DND-41 (cell line): ENCODE measurements around the gene KRTAP9-1.
"Not testable (repeated sequence)": the region's sequence is repeated elsewhere in the genome, so short reads cannot be mapped to it uniquely, and the experiment has no call there.

Source experiments
- ATAC-seq: fragments of 200-7000 bp; cut with Tn5 transposase; 3 replicates; pipeline ENCODE4 v1.9.1; 2021; ENCODE audit warnings: low read depth; ENCODE audit not compliant: insufficient read depth
- DNase-seq: peaks from one replicate; pipeline ENCODE4 v3.0.0-alpha.2; 2020
- H2AFZ ChIP-seq: 2 replicates; pipeline ENCODE4 v1.6.0; 2012; ENCODE audit warnings: low read depth, low read length
- H3K27ac ChIP-seq: 2 replicates; pipeline ENCODE4 v1.5.1; 2012; ENCODE audit warnings: low read length, inconsistent platforms
- H3K27me3 ChIP-seq: fragments of 200-600 bp; sonication (generic); 2 replicates; pipeline ENCODE4 v1.6.0; 2012; ENCODE audit warnings: low read length, mild to moderate bottlenecking, inconsistent platforms; ENCODE audit not compliant: insufficient read depth, poor library complexity
- H3K36me3 ChIP-seq: 2 replicates; pipeline ENCODE4 v1.5.1; 2012; ENCODE audit warnings: low read length, inconsistent platforms; ENCODE audit not compliant: insufficient read depth
- H3K4me1 ChIP-seq: 2 replicates; pipeline ENCODE4 v1.5.1; 2012; ENCODE audit warnings: mild to moderate bottlenecking, low read length; ENCODE audit not compliant: insufficient read depth
- H3K4me2 ChIP-seq: 2 replicates; pipeline ENCODE4 v1.6.0; 2012; ENCODE audit warnings: mild to moderate bottlenecking, moderate library complexity, low read length, inconsistent platforms; ENCODE audit not compliant: insufficient read depth
- H3K4me3 ChIP-seq, 2 experiments: fragments of 200-600 bp in 1 of 2; shearing (Covaris generic) in 1 of 2; 2 replicates each; pipeline ENCODE4 v1.5.1; 2012 to 2016; ENCODE audit warnings: inconsistent platforms in 2 of 2, low read length in 2 of 2, mild to moderate bottlenecking in 2 of 2, low read depth in 1 of 2, moderate library complexity in 1 of 2
- H3K79me2 ChIP-seq: 2 replicates; pipeline ENCODE4 v1.6.0; 2012; ENCODE audit warnings: low read length, inconsistent platforms; ENCODE audit not compliant: insufficient read depth
- H3K9ac ChIP-seq: 2 replicates; pipeline ENCODE4 v1.6.0; 2012; ENCODE audit warnings: low read depth, mild to moderate bottlenecking, inconsistent platforms, low read length, moderate library complexity
- H3K9me3 ChIP-seq: 2 replicates; pipeline ENCODE4 v1.5.1; 2012; ENCODE audit warnings: low read length, moderate library complexity, mild to moderate bottlenecking, inconsistent platforms; ENCODE audit not compliant: insufficient read depth, severe bottlenecking
- H4K20me1 ChIP-seq: 2 replicates; pipeline ENCODE4 v1.6.0; 2012; ENCODE audit warnings: low read length; ENCODE audit not compliant: insufficient read depth
- CTCF ChIP-seq: IDR thresholded peaks from 2 replicates; pipeline ENCODE4 v1.5.1; 2012; ENCODE audit warnings: borderline replicate concordance, low read length, moderate library complexity, mild to moderate bottlenecking; ENCODE audit not compliant: poor library complexity, severe bottlenecking; ENCODE audit errors: extremely low read depth
- EZH2 ChIP-seq: IDR thresholded peaks from 3 replicates; pipeline ENCODE4 v1.6.1; 2012; ENCODE audit warnings: borderline replicate concordance, low read depth, mild to moderate bottlenecking, moderate library complexity, low read length, inconsistent platforms; ENCODE audit not compliant: severe bottlenecking

The KRTAP9-1 gene

GRCh38 chr17:41189837-41190318 is at the start of gene KRTAP9-1:
KRTAP9-1 (plus strand) TSS chr17:41189887; CDS start chr17:41189887, 0 bp downstream.
- not testable (repeated sequence) for H3K79me2 ChIP-seq, H4K20me1 ChIP-seq, H3K9ac ChIP-seq, H3K36me3 ChIP-seq, H3K4me1 ChIP-seq, H3K27me3 ChIP-seq, H3K9me3 ChIP-seq, H3K27ac ChIP-seq, H3K4me2 ChIP-seq, DNase-seq, H2AFZ ChIP-seq, ATAC-seq, H3K4me3 ChIP-seq

- Histone ChIP-seq H3K79me2 (no peaks in the 10 kb centered on the region), H3K4me2 (no peak within 1 kb of the TSS), H3K27me3 (no peaks in the 10 kb centered on the region), H3K36me3 (no peaks in the 10 kb centered on the region), H4K20me1 (no peaks in the 10 kb centered on the region), H3K9ac (no peak within 1 kb of the TSS), H3K9me3 (peaks cover 18% of the 10 kb centered on the region), H3K27ac (no peak within 1 kb of the TSS), H3K4me1 (no peaks in the 10 kb centered on the region), H2AFZ (no peak within 1 kb of the TSS), H3K4me3 (no peak within 1 kb of the TSS)
- ATAC-seq, result no peak
- DNase-seq, result no peak
- TF ChIP-seq EZH2 (no peak), CTCF (no peak)
Measured at GRCh38 chr17:41140360-41141131, 49.1 kb upstream of the KRTAP9-1 start, which contains the start of gene KRTAP4-6. KRTAP4-6 (minus strand) TSS chr17:41140544; CDS start chr17:41140487, 57 bp downstream.

- TF ChIP-seq EZH2, result no peak
- no peak for TF ChIP-seq CTCF
- Histone ChIP-seq H3K4me1 (no peaks in the 10 kb centered on the region), H3K9me3 (peaks cover 18% of the 10 kb centered on the region), H3K9ac (no peak overlapping the region), H3K27ac (no peak overlapping the region), H3K79me2 (no peaks in the 10 kb centered on the region), H3K36me3 (no peaks in the 10 kb centered on the region), H2AFZ (no peak overlapping the region), H3K27me3 (no peaks in the 10 kb centered on the region), H3K4me3 (no peak overlapping the region), H3K4me2 (no peak overlapping the region), H4K20me1 (no peaks in the 10 kb centered on the region)
- DNase-seq (no peak), ATAC-seq (no peak)
Measured at GRCh38 chr17:41141361-41141760, 48.3 kb upstream of the KRTAP9-1 start.

- Histone ChIP-seq H3K9ac (no peak overlapping the region), H3K4me1 (no peaks in the 10 kb centered on the region), H3K79me2 (no peaks in the 10 kb centered on the region), H3K9me3 (peaks cover 15% of the 10 kb centered on the region), H3K4me3 (no peak overlapping the region), H3K4me2 (no peak overlapping the region), H3K27me3 (no peaks in the 10 kb centered on the region), H3K36me3 (no peaks in the 10 kb centered on the region), H3K27ac (no peak overlapping the region), H2AFZ (no peak overlapping the region), H4K20me1 (no peaks in the 10 kb centered on the region)
- DNase-seq (no peak), ATAC-seq (no peak)
- no peak for TF ChIP-seq CTCF
- no peak for TF ChIP-seq EZH2
Measured at GRCh38 chr17:41144846-41145245, 44.8 kb upstream of the KRTAP9-1 start.
